KMS-11 (cell line): ENCODE measurements around the gene PDZD2.

Source experiments
- H2AFZ ChIP-seq: fragments of 200-600 bp; sonication (generic); 2 replicates; pipeline ENCODE4 v1.6.1; 2016; ENCODE audit warnings: antibody characterized with exemption, mixed run types, low read depth
- H3K27ac ChIP-seq: fragments of 200-600 bp; sonication (generic); 2 replicates; pipeline ENCODE4 v1.6.1; 2016; ENCODE audit warnings: mild to moderate bottlenecking, mixed run types
- H3K27me3 ChIP-seq: fragments of 200-600 bp; sonication (generic); 2 replicates; pipeline ENCODE4 v1.6.1; 2017; ENCODE audit warnings: mild to moderate bottlenecking, low read depth, mixed run types, moderate library complexity; ENCODE audit not compliant: insufficient read depth
- H3K36me3 ChIP-seq: fragments of 200-600 bp; sonication (generic); 2 replicates; pipeline ENCODE4 v1.6.1; 2017; ENCODE audit warnings: mild to moderate bottlenecking, mixed run types; ENCODE audit not compliant: insufficient read depth
- H3K4me1 ChIP-seq: fragments of 200-600 bp; sonication (generic); 2 replicates; pipeline ENCODE4 v1.6.1; 2016; ENCODE audit warnings: mild to moderate bottlenecking, low read depth, mixed run types; ENCODE audit not compliant: poor library complexity, severe bottlenecking
- H3K4me2 ChIP-seq: fragments of 200-600 bp; sonication (generic); 2 replicates; pipeline ENCODE4 v1.7.0; 2016; ENCODE audit warnings: mild to moderate bottlenecking, mixed run types
- H3K4me3 ChIP-seq: fragments of 200-600 bp; sonication (generic); IDR thresholded peaks from 2 replicates; pipeline ENCODE4 v1.6.1; 2017; ENCODE audit warnings: low read depth, low read length, mixed read lengths; ENCODE audit not compliant: insufficient read depth
- H3K79me2 ChIP-seq: fragments of 200-600 bp; sonication (generic); 2 replicates; pipeline ENCODE4 v1.6.1; 2016; ENCODE audit warnings: low read depth, mixed run types; ENCODE audit not compliant: insufficient read depth
- H3K9ac ChIP-seq: fragments of 200-600 bp; sonication (generic); 2 replicates; pipeline ENCODE4 v1.6.1; 2016; ENCODE audit warnings: mild to moderate bottlenecking, mixed run types
- H4K20me1 ChIP-seq: fragments of 200-600 bp; sonication (generic); 2 replicates; pipeline ENCODE4 v1.6.1; 2016; ENCODE audit warnings: mild to moderate bottlenecking, mixed run types; ENCODE audit not compliant: insufficient read depth
- TF ChIP-seq, protein P1 (sequence below): fragments of 200-600 bp; sonication (generic); conservative IDR thresholded peaks from 2 replicates; pipeline ENCODE4 v1.6.1; 2017; ENCODE audit warnings: low read depth, mild to moderate bottlenecking, antibody characterized with exemption, low read length, moderate library complexity, mixed read lengths

The PDZD2 gene

DNA sequence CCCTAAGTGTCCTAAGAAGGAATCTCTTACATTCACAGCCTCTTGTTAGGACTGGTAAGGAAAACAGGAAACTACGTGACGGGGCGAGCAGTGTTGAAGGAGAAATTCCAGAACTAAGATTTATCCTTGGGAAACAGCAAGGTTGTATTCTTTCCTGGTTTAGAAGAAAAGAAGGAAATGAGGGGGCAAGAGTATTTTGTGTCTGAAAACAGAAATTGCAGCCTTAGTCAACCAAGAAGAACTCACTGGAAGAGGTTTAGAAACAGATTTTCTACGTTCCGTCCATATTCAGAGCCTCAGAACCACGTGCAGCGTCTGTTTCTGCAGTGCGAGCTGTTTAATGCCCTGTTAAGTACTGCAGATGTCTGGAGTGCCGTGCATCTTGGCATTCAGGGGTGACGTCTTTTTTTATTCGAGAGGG, 460.0 kb downstream of the PDZD2 start:
- H3K36me3 ChIP-seq = 0 out of 2 replicates have a peak, but pooled peaks cover 3% of the 10 kb centered on the region

DNA sequence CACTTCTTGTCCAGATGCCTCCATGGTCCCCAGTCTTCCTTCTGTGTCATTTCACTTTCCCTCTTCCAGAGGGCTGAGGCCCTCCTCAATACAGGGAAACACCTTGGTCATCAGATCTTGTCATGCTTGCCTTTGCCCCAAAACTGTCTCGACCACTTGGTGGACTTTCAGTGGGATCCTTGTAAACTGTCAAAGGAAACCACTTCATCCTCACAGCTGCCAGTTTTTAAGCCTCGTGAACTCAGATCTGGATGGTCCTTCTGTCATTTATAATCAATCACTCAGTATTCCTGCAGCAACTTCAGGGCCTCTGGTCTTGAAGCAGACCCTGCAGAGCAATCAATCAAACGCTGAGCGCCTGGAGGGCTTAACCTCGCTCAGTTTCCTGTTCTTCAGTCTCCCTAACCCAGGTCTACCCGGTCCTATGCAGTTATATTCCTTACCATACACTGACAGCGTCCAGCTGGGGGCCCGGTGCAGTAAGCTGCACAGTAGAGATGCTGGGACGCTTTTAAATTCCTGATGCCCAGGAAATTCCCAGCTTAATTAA, 460.6 kb downstream of the PDZD2 start:
- Histone ChIP-seq H3K79me2 (no peaks in the 10 kb centered on the region), H3K27me3 (no peaks in the 10 kb centered on the region), H3K4me3 (no peak overlapping the region), H3K4me1 (no peaks in the 10 kb centered on the region), H2AFZ (no peak overlapping the region), H3K9ac (no peak overlapping the region), H3K27ac (no peak overlapping the region), H3K36me3 (0 out of 2 replicates have a peak, but pooled peaks cover 3% of the 10 kb centered on the region), H3K4me2 (no peak overlapping the region), H4K20me1 (no peaks in the 10 kb centered on the region)
- TF ChIP-seq, protein P1, sequence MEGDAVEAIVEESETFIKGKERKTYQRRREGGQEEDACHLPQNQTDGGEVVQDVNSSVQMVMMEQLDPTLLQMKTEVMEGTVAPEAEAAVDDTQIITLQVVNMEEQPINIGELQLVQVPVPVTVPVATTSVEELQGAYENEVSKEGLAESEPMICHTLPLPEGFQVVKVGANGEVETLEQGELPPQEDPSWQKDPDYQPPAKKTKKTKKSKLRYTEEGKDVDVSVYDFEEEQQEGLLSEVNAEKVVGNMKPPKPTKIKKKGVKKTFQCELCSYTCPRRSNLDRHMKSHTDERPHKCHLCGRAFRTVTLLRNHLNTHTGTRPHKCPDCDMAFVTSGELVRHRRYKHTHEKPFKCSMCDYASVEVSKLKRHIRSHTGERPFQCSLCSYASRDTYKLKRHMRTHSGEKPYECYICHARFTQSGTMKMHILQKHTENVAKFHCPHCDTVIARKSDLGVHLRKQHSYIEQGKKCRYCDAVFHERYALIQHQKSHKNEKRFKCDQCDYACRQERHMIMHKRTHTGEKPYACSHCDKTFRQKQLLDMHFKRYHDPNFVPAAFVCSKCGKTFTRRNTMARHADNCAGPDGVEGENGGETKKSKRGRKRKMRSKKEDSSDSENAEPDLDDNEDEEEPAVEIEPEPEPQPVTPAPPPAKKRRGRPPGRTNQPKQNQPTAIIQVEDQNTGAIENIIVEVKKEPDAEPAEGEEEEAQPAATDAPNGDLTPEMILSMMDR = no peak

More for the DNA sequence above, 460.0 kb downstream of the PDZD2 start:
- Histone ChIP-seq H3K9ac (no peak overlapping the region), H3K4me1 (no peaks in the 10 kb centered on the region), H3K79me2 (no peaks in the 10 kb centered on the region), H2AFZ (no peak overlapping the region), H3K4me3 (no peak overlapping the region), H3K27ac (no peak overlapping the region), H3K4me2 (no peak overlapping the region), H3K27me3 (no peaks in the 10 kb centered on the region), H4K20me1 (no peaks in the 10 kb centered on the region)
- TF ChIP-seq, protein P1 = no peak

DNA sequence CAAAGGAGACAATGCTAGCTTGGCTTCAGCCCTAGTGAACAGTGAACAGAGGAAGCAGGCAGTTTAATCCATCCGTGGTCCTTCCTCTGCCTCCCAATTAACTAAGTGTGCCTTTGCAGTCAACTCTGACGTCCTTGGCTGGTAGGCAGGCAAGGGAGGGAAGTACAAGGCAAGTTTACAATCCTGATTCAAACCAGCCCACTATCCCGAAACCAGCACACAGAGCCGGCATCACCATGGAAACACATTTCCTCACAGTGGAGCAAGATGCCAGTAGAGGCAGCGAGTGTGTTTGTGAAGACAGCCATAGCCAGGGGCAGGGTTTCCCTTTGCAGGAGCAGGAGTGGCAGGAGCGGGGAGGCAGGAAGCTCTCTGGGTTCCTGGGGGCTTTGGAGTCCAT, 461.3 kb downstream of the PDZD2 start:
- H3K4me2 ChIP-seq = no peak overlapping the region
- H3K27me3 ChIP-seq = no peaks in the 10 kb centered on the region
- H3K36me3 ChIP-seq = 0 out of 2 replicates have a peak, but pooled peaks cover 3% of the 10 kb centered on the region
- no peaks in the 10 kb centered on the region for H4K20me1 ChIP-seq
- no peak overlapping the region for H3K27ac ChIP-seq
- TF ChIP-seq, protein P1 = no peak
- H2AFZ ChIP-seq = no peak overlapping the region
- H3K4me1 ChIP-seq = no peaks in the 10 kb centered on the region
- H3K9ac ChIP-seq = no peak overlapping the region
- no peaks in the 10 kb centered on the region for H3K79me2 ChIP-seq
- no peak overlapping the region for H3K4me3 ChIP-seq

DNA sequence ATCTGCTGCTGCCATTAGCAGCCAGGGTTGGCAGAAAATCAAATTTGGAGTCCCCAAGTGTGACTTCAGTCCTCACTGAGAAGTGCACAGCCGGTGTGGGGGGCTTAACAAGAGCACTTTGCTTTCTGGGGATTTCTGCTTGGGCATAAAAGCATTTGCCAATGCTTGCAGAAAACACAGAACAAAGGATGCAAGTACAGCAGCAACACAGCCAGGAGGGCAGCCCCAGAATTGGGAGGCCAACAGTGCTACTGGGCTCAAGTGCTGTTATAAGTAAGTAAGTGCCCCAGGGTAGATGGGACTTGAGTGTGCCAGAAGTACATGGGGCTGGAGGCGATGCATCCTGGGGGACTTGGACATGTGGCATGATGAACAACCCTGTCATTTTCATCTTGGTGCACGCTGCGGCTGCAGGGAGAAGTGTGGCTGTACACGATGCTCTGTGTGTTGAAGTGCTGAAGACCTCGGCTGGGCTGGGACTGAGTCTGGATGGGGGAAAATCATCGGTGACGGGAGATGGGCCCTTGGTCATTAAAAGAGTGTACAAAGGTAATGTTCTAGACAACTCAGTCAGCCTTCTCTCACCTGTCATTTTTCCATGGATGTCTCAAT, 461.9 kb downstream of the PDZD2 start:
- Histone ChIP-seq H3K4me1 (no peaks in the 10 kb centered on the region), H4K20me1 (no peaks in the 10 kb centered on the region)
- TF ChIP-seq, protein P1 = no peak

More for the DNA sequence above, 461.9 kb downstream of the PDZD2 start:
- Histone ChIP-seq H3K4me3 (no peak overlapping the region), H3K36me3 (0 out of 2 replicates have a peak, but pooled peaks cover 3% of the 10 kb centered on the region), H3K27ac (no peak overlapping the region), H2AFZ (no peak overlapping the region), H3K9ac (no peak overlapping the region), H3K4me2 (no peak overlapping the region), H3K79me2 (no peaks in the 10 kb centered on the region), H3K27me3 (no peaks in the 10 kb centered on the region)
